Endodermal cell (in vitro differentiated cells): ENCODE results near the gene FRG2B. TPM values are rescaled to one million over a fixed set of nuclear protein-coding genes. Genes with fewer than 3 reads are reported as not detected.
"Not testable (repeated sequence)": the region's sequence is repeated elsewhere in the genome, so short reads cannot be mapped to it uniquely, and the experiment has no call there.

Experiments
- DNase-seq: peaks from one replicate; pipeline ENCODE4 v3.0.0-alpha.2; 2017
- H3K27ac ChIP-seq: 2 replicates; pipeline ENCODE4 v1.5.1; 2013; ENCODE audit warnings: mild to moderate bottlenecking, low read depth, low read length, moderate library complexity
- H3K27me3 ChIP-seq: 2 replicates; pipeline ENCODE4 v1.6.1; 2013; ENCODE audit warnings: mild to moderate bottlenecking, low read length, moderate library complexity; ENCODE audit not compliant: insufficient read depth, control insufficient read depth, poor library complexity, severe bottlenecking
- H3K36me3 ChIP-seq: 2 replicates; pipeline ENCODE4 v1.7.0; 2013; ENCODE audit warnings: mild to moderate bottlenecking, low read length, moderate library complexity; ENCODE audit not compliant: control insufficient read depth, insufficient read depth
- H3K4me1 ChIP-seq: one replicate; pipeline ENCODE4 v1.7.0; 2013; ENCODE audit warnings: low read length; ENCODE audit not compliant: control insufficient read depth, insufficient read depth
- H3K4me3 ChIP-seq: 2 replicates; pipeline ENCODE4 v1.5.1; 2013; ENCODE audit warnings: mild to moderate bottlenecking, low read length, moderate library complexity
- H3K9ac ChIP-seq: 2 replicates; pipeline ENCODE4 v1.6.1; 2013; ENCODE audit warnings: mild to moderate bottlenecking, low read length, moderate library complexity; ENCODE audit not compliant: poor library complexity, severe bottlenecking; ENCODE audit errors: extremely low read depth
- H3K9me3 ChIP-seq: 2 replicates; pipeline ENCODE4 v1.6.1; 2013; ENCODE audit warnings: mild to moderate bottlenecking, low read length, moderate library complexity; ENCODE audit not compliant: control insufficient read depth
- H3K27ac Mint-ChIP-seq: 2 replicates; pipeline ENCODE4 v1.8.0; 2020; ENCODE audit warnings: mixed read lengths
- H3K27me3 Mint-ChIP-seq: 2 replicates; pipeline ENCODE4 v1.8.0; 2021; ENCODE audit warnings: mild to moderate bottlenecking, mixed read lengths; ENCODE audit not compliant: insufficient read depth
- H3K36me3 Mint-ChIP-seq: 2 replicates; pipeline ENCODE4 v1.8.0; 2020; ENCODE audit warnings: low read depth, mixed read lengths
- H3K4me1 Mint-ChIP-seq: 2 replicates; pipeline ENCODE4 v1.8.0; 2020; ENCODE audit warnings: mixed read lengths
- H3K4me3 Mint-ChIP-seq: 2 replicates; pipeline ENCODE4 v1.8.0; 2020; ENCODE audit warnings: mild to moderate bottlenecking, moderate library complexity, mixed read lengths
- H3K9me3 Mint-ChIP-seq: 2 replicates; pipeline ENCODE4 v1.8.0; 2020; ENCODE audit warnings: mild to moderate bottlenecking, mixed read lengths
- WGBS, 2 experiments: methylation state at CpG; one replicate each; pipeline versions ENCODE4 v1.1.5 to v1.1.7; 2013; ENCODE audit warnings: missing lambda C conversion rate in 2 of 2, mixed read lengths in 1 of 2; ENCODE audit not compliant: insufficient coverage in 1 of 2, insufficient read length in 1 of 2; 5-methylcytosine and 5-hydroxymethylcytosine counted together
- long read RNA-seq, 4 experiments: library from polyadenylated mRNA in 2 of 4; library from RNA in 1 of 4; library from capped mRNA in 1 of 4; stranded (forward) in 3 of 4; unstranded in 1 of 4; transcript quantifications; one replicate each; pipeline ENCODE4 v2.0.0, GENCODE V29; 2020 to 2021; ENCODE audit warnings: inconsistent platforms in 1 of 4
- polyA plus RNA-seq, 2 experiments: library from polyadenylated mRNA; stranded (reverse); fragments of 50-300 nt; gene quantifications; one replicate each; pipeline ENCODE4 v1.2.3, GENCODE V29; 2013
- total RNA-seq, 2 donors: library from RNA; stranded (reverse); fragmentation: NEBNext Ultra II Directional in 1 of 2; extraction: Animal tissue kit (Norgen Biotek cat#: 25700) in 1 of 2; gene quantifications; 2 replicates in 1 of 2; 3 replicates in 1 of 2; pipeline ENCODE4 v1.2.1, GENCODE V29; 2021

The FRG2B gene
- total RNA-seq = not detected
- polyA plus RNA-seq (2013, experiment 1 of 2) = not detected
- polyA plus RNA-seq (2013, experiment 2 of 2) = not detected
- long read RNA-seq, experiment 1 = 0 reads
- long read RNA-seq, experiment 2 = 0 reads
- long read RNA-seq, experiment 3 = 0 reads
- long read RNA-seq, experiment 4 = 0 reads

DNA sequence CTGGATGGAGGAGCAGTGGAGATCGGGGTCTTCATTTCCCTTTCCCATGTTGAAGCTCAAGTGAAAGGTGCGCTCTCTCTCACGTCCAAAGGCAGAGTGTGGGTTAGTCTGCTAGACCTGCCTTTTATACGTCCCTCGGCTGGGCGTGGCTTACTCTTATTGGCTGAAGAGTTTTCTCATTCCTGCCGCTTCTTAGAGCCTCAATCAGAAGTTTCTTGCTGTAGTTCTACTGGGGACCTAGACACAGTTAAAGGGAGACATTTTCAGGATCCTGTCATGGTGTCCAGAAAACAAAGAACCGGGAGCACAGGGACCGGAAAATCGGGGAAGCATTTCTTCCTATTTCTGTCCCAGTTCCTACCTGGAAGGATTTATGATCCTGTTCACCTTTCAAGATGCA lies at the start of gene FRG2B:
Gene FRG2B (minus strand): TSS at position 101 of the 400 bp plus-strand sequence. CDS start 53 bp downstream, at position 48.
- not testable (repeated sequence) for H3K27ac ChIP-seq, H3K4me3 ChIP-seq, H3K4me3 Mint-ChIP-seq, H3K4me1 ChIP-seq, DNase-seq, H3K27me3 Mint-ChIP-seq, H3K9ac ChIP-seq, H3K36me3 ChIP-seq, H3K27ac Mint-ChIP-seq, H3K9me3 ChIP-seq, H3K27me3 ChIP-seq, H3K4me1 Mint-ChIP-seq, H3K36me3 Mint-ChIP-seq
- no CpG with 5 or more reads among the region's 10 CpGs for WGBS, 2 experiments
- peaks cover 18% of the 10 kb centered on the region for H3K9me3 Mint-ChIP-seq

GRCh38 chr10:133667446-133667845 lies 40.9 kb upstream of the FRG2B start:
- not testable (repeated sequence) for H3K4me3 Mint-ChIP-seq, H3K27ac ChIP-seq, H3K27ac Mint-ChIP-seq, H3K9me3 ChIP-seq, H3K27me3 Mint-ChIP-seq, H3K9ac ChIP-seq, H3K36me3 ChIP-seq, H3K36me3 Mint-ChIP-seq, H3K4me1 ChIP-seq, H3K4me3 ChIP-seq, H3K4me1 Mint-ChIP-seq, DNase-seq, H3K27me3 ChIP-seq
- H3K9me3 Mint-ChIP-seq = peaks cover 14% of the 10 kb centered on the region
- WGBS, 2 experiments = no CpG with 5 or more reads among the region's 40 CpGs

GRCh38 chr10:133663544-133664160 lies 37.1 kb upstream of the FRG2B start:
- DNase-seq, H3K36me3 Mint-ChIP-seq, H3K4me3 Mint-ChIP-seq, H3K27ac Mint-ChIP-seq, H3K4me1 ChIP-seq, H3K27ac ChIP-seq, H3K4me3 ChIP-seq, H3K9ac ChIP-seq, H3K27me3 ChIP-seq, H3K27me3 Mint-ChIP-seq, H3K4me1 Mint-ChIP-seq, H3K9me3 ChIP-seq, H3K36me3 ChIP-seq: not testable (repeated sequence)
- H3K9me3 Mint-ChIP-seq = peaks cover 30% of the 10 kb centered on the region
- 84 to 88% methylated on average over 3 of the region's 4 CpGs for WGBS, 2 experiments

DNA sequence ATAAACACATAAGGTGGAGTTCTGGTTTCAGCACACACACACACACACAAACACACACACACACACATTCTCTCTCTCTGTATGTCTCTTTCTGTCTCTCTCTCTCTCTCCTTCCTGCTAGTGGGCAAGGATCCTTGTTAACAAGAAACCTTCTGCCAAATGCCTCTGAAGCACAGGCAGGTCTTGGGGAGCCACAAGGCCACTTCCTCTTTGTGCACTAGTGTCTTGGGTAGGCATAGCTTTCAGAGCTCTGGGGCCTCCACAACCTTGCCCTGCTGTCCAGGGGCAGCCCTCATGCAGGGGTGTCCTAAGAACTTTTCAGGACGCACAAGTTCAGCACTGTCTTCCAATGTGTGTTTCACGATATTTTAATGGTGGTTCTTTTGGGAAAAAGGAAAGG lies 34.5 kb upstream of the FRG2B start:
- H3K4me1 Mint-ChIP-seq, H3K27ac Mint-ChIP-seq, DNase-seq, H3K9ac ChIP-seq, H3K36me3 Mint-ChIP-seq, H3K27me3 Mint-ChIP-seq, H3K9me3 ChIP-seq, H3K4me1 ChIP-seq, H3K27ac ChIP-seq, H3K27me3 ChIP-seq, H3K36me3 ChIP-seq, H3K4me3 ChIP-seq, H3K4me3 Mint-ChIP-seq: not testable (repeated sequence)
- WGBS, 2 experiments = no CpG with 5 or more reads among the region's 2 CpGs
- peaks cover 34% of the 10 kb centered on the region for H3K9me3 Mint-ChIP-seq

DNA sequence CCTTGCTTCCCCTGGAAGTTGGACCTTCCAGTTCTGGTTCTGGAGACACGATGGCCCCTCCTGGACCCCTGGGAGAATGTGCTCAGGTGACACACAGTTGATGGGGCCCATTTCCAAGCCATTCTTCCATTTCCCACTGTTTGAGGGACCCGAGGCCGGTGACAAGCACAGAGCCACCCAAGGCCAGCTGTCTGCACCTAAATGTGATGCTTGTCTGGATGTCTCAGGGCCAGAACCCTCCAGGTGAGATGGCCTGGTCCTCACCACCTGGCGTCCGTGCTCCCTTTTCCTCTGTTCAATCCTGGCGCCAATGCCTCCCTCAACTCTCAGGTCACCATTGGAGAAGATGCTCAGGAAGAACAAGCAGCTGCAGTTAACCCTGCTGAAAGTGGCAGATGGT lies 33.9 kb upstream of the FRG2B start:
- not testable (repeated sequence) for H3K9ac ChIP-seq, H3K4me1 ChIP-seq, H3K4me3 ChIP-seq, H3K36me3 ChIP-seq, H3K4me3 Mint-ChIP-seq, H3K27ac Mint-ChIP-seq, H3K27me3 ChIP-seq, H3K27ac ChIP-seq, H3K4me1 Mint-ChIP-seq, H3K27me3 Mint-ChIP-seq, DNase-seq, H3K9me3 ChIP-seq, H3K36me3 Mint-ChIP-seq
- WGBS, 2 experiments = 64 to 80% methylated on average over 5 to 6 of the region's 6 CpGs
- peaks cover 37% of the 10 kb centered on the region for H3K9me3 Mint-ChIP-seq

GRCh38 chr10:133657276-133657675 lies 30.7 kb upstream of the FRG2B start:
- not testable (repeated sequence) for H3K27ac Mint-ChIP-seq, H3K27me3 ChIP-seq, H3K36me3 Mint-ChIP-seq, H3K4me3 ChIP-seq, H3K9me3 ChIP-seq, H3K9ac ChIP-seq, H3K4me3 Mint-ChIP-seq, H3K36me3 ChIP-seq, H3K4me1 Mint-ChIP-seq, H3K27ac ChIP-seq, H3K4me1 ChIP-seq, DNase-seq, H3K27me3 Mint-ChIP-seq
- H3K9me3 Mint-ChIP-seq = peaks cover 42% of the 10 kb centered on the region
- 100% methylated on average over 1 of the region's 4 CpGs; no CpG with 5 or more reads in 1 of the 2 experiments for WGBS, 2 experiments

- not testable (repeated sequence) for H3K36me3 ChIP-seq, H3K27ac Mint-ChIP-seq, H3K36me3 Mint-ChIP-seq, DNase-seq, H3K9me3 ChIP-seq, H3K4me3 ChIP-seq, H3K9ac ChIP-seq, H3K27me3 ChIP-seq, H3K27me3 Mint-ChIP-seq, H3K4me1 Mint-ChIP-seq, H3K4me3 Mint-ChIP-seq, H3K4me1 ChIP-seq, H3K27ac ChIP-seq
- peaks cover 22% of the 10 kb centered on the region for H3K9me3 Mint-ChIP-seq
- WGBS, 2 experiments = 94% methylated on average over 3 of the region's 22 CpGs; no CpG with 5 or more reads in 1 of the 2 experiments
Observed at GRCh38 chr10:133648872-133649455, 22.4 kb upstream of the FRG2B start.
